GM15510 (cell line): Measurements from ENCODE around the gene SEC14L2.

Source experiments
- POLR2A ChIP-seq: IDR thresholded peaks from 3 replicates; pipeline ENCODE4 v1.6.1; 2011; ENCODE audit warnings: borderline replicate concordance; ENCODE audit not compliant: insufficient read length; ENCODE audit errors: extremely low read depth

The SEC14L2 gene

DNA sequence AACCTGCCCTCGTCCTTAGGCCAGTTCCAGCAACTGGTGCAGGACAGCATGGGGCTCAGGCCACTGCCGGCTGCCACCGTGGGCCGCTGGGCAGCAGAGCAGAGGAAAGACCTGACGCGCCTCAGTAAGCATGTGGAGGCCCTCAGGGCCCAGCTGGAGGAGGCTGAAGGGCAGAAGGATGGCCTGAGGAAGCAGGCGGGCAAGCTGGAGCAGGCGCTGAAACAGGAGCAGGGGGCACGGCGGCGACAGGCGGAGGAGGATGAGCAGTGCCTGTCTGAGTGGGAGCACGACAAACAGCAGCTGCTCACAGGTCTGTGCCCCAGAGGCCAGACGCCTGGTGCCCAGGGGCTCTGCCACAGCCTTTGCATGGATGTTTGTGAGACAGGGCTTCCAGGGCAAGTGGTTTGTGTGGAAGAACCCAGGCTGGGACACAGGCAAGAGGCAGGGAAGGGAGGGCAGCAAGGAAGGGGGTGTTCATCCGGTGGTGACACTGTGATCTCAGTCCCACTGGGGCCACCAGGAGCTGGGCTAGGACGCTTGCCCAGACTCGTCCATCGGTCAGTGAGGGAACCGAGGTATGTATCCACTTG lies 26.1 kb upstream of the SEC14L2 start:
- no peak for TF ChIP-seq POLR2A

GRCh38 chr22:30371321-30371720 lies 25.5 kb upstream of the SEC14L2 start:
- no peak for TF ChIP-seq POLR2A

DNA sequence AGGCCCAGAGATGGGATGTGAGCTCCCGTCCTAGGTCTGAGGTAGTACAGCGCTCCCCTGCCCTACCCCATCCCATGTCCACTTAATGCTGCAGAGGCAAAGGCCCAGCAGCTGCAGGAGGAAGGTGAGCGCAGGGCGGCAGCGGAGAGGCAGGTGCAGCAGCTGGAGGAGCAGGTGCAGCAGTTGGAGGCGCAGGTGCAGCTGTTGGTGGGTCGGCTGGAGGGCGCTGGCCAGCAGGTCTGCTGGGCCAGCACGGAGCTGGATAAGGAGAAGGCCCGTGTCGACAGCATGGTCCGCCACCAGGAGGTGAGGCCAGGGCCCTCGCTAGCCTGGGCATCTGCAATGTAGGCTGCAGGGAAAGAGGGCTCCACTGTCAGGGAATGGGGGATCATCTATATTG lies 24.8 kb upstream of the SEC14L2 start:
- TF ChIP-seq POLR2A = no peak

GRCh38 chr22:30372915-30373314 lies 23.9 kb upstream of the SEC14L2 start:
- TF ChIP-seq POLR2A = no peak

- TF ChIP-seq POLR2A = no peak
These were observed 23.2 kb upstream of the SEC14L2 start for GRCh38 chr22:30373331-30374325.

- no peak for TF ChIP-seq POLR2A
These were observed 21.4 kb upstream of the SEC14L2 start for GRCh38 chr22:30375312-30375849.

GRCh38 chr22:30380011-30380410 lies 16.8 kb upstream of the SEC14L2 start:
- TF ChIP-seq POLR2A = no peak

DNA sequence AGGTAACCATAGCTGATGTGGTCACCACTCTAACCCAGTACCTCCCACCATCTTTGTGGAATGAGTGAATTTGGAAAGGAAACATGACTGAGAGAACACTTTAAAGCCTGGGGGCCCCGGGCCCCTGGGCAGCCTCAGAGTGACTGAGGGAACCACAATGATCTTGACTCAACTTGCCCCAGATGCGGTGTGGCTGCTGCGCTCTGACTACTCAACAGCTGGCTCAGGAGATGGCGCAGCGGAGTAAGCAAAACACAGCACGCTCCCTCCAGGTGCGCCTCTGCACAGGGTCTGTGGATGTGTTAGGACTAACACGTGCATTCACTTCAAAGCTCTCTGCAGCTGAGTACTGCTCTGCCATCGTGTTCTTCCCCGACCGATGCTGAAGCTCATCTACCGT lies 15.6 kb upstream of the SEC14L2 start:
- no peak for TF ChIP-seq POLR2A

DNA sequence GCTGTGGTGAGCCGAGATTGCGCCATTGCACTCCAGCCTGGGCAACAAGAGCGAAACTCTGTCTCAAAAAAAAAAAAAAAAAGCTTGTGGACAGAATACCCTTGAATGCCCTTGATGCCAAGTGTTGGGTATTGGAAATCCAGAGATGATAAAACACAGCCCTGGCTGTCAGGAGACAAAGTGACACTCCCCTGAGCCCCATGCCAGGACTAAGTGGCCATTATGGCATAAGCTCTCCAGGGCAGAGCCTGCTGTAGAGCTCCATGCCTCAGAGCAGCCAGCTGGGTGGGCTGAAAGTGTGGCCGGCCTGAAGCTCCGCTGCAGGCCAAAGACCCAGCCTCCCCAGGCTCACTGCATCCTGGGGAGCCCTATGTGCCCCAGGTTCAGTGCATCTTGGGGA lies 14.5 kb upstream of the SEC14L2 start:
- TF ChIP-seq POLR2A = no peak

GRCh38 chr22:30383061-30383460 lies 13.8 kb upstream of the SEC14L2 start:
- no peak for TF ChIP-seq POLR2A

DNA sequence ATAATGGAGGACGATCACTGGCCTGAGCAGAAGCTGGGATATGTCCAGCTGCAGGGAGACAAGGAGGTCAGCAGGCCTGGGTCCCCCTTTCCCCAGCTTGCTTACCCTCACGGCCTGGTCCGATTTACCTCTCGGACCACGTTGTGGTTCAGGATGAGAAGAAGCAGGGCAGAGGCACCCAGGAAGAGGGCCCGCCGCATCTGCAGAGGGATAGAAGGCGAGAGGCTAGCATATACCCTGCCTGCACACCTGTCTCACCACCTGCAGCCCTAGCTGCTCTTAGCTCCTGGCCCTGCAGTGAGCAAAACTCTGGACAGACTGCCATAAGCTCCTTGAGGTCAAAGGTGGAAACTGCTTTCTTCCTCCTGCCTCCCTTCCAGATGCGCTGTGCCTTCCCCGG lies 10.9 kb upstream of the SEC14L2 start:
- no peak for TF ChIP-seq POLR2A

GRCh38 chr22:30386608-30386959 lies 10.2 kb upstream of the SEC14L2 start:
- TF ChIP-seq POLR2A = no peak

GRCh38 chr22:30386960-30387827 lies 9.6 kb upstream of the SEC14L2 start, which contains the start of gene RNF215:
RNF215 (minus strand) TSS chr22:30387411; CDS start chr22:30387313, 98 bp downstream.
- TF ChIP-seq POLR2A = peak; percentile 48

GRCh38 chr22:30390974-30391691 lies 5.7 kb upstream of the SEC14L2 start:
- TF ChIP-seq POLR2A = no peak
